HepG2 (cell line): ENCODE results near the gene MZT1. TPM values are rescaled to one million over a fixed set of nuclear protein-coding genes. Genes with fewer than 3 reads are reported as not detected.

ENCODE experiments used
- ATAC-seq: fragments of 200-7000 bp; cut with Tn5 transposase; 3 replicates; pipeline ENCODE4 v1.9.1; 2020; ENCODE audit warnings: mild to moderate bottlenecking, moderate library complexity
- Bru-seq: library from RNA; stranded (reverse); fragments of 400-500 nt; gene quantifications from one replicate; lab custom pipeline; 2021; lab: Mats Ljungman, UMichigan
- BruChase-seq, 2 experiments: library from RNA; stranded (reverse); fragments of 400-500 nt; gene quantifications; one replicate each; lab custom pipeline; 2021; lab: Mats Ljungman, UMichigan
- BruUV-seq: library from RNA; stranded (reverse); fragments of 400-500 nt; replicated peaks from 2 replicates; lab custom pipeline; 2021; lab: Mats Ljungman, UMichigan
- CTCF ChIA-PET: fragments of 300-600 bp; formaldehyde crosslinking; extraction: SDS; loops from one replicate; lab custom pipeline; 2021; ENCODE audit warnings: low total read pairs, inconsistent platforms, low intra/inter-chr PET ratio; lab: Yijun Ruan, JAX
- POLR2A ChIA-PET: fragments of 350-600 bp; sonication (Branson Sonifier 250); formaldehyde crosslinking; loops from one replicate; lab custom pipeline; 2020; ENCODE audit warnings: antibody characterized with exemption, inconsistent platforms; lab: Yijun Ruan, JAX
- DNase-seq: peaks from one replicate; pipeline ENCODE4 v3.0.0-alpha.2; 2015; ENCODE audit warnings: low spot score
- FAIRE-seq: peaks from 3 replicates; lab custom pipeline; 2011; peaks lifted over from hg19 to GRCh38; lab: Jason Lieb, UNC
- H2AFZ ChIP-seq: one replicate; pipeline ENCODE4 v1.6.1; 2011; ENCODE audit warnings: low read length, inconsistent platforms
- H3K27ac ChIP-seq: fragments of 300-600 bp; 3 replicates; pipeline ENCODE4 v1.8.0; 2011; ENCODE audit warnings: mixed run types, mild to moderate bottlenecking, mixed read lengths, low read length, inconsistent platforms; ENCODE audit not compliant: insufficient read depth; ENCODE audit errors: extremely low read length
- H3K27me3 ChIP-seq, 2 experiments: fragments of 200-600 bp in 1 of 2; 2 replicates in 1 of 2; 3 replicates in 1 of 2; pipeline versions ENCODE4 v1.6.0 to v1.8.0; 2011; ENCODE audit warnings: low read length in 2 of 2, mild to moderate bottlenecking in 2 of 2, moderate library complexity in 2 of 2, inconsistent platforms in 1 of 2; ENCODE audit not compliant: insufficient read depth in 2 of 2, control insufficient read depth in 1 of 2
- H3K36me3 ChIP-seq, 2 experiments: fragments of 200-600 bp in 1 of 2; replicated peaks in 1 of 2; 2 replicates in 1 of 2; 3 replicates in 1 of 2; pipeline versions ENCODE4 v1.5.1 to v1.8.0; 2011; ENCODE audit warnings: low read length in 2 of 2, inconsistent platforms in 1 of 2; ENCODE audit not compliant: insufficient read depth in 2 of 2, control insufficient read depth in 1 of 2
- H3K4me1 ChIP-seq: 2 replicates; pipeline ENCODE4 v1.5.1; 2012; ENCODE audit warnings: low read length, inconsistent platforms; ENCODE audit not compliant: insufficient read depth
- H3K4me2 ChIP-seq: 2 replicates; pipeline ENCODE4 v1.6.0; 2011; ENCODE audit warnings: low read depth, low read length, inconsistent platforms
- H3K4me3 ChIP-seq, 3 experiments: fragments of 200-600 bp in 1 of 3; sonication (generic), shearing (Covaris generic) in 1 of 3; replicated peaks in 1 of 3; 2 replicates each; pipeline ENCODE4 v1.5.1; 2011 to 2016; ENCODE audit warnings: low read length in 3 of 3, inconsistent platforms in 2 of 3, low read depth in 2 of 3, mild to moderate bottlenecking in 2 of 3, control low read depth in 1 of 3, mixed read lengths in 1 of 3; ENCODE audit not compliant: insufficient read depth in 1 of 3
- H3K79me2 ChIP-seq: one replicate; pipeline ENCODE4 v1.6.1; 2011; ENCODE audit warnings: low read length, inconsistent platforms; ENCODE audit not compliant: insufficient read depth
- H3K9ac ChIP-seq: 2 replicates; pipeline ENCODE4 v1.6.0; 2011; ENCODE audit warnings: mild to moderate bottlenecking, low read depth, low read length, inconsistent platforms; ENCODE audit not compliant: insufficient read depth
- H3K9me3 ChIP-seq: 2 replicates; pipeline ENCODE4 v1.5.1; 2012; ENCODE audit warnings: mild to moderate bottlenecking, low read length
- H4K20me1 ChIP-seq: 2 replicates; pipeline ENCODE4 v1.6.0; 2011; ENCODE audit warnings: inconsistent platforms, mild to moderate bottlenecking, low read length, moderate library complexity; ENCODE audit not compliant: insufficient read depth
- AKAP8 ChIP-seq: sonication (generic); formaldehyde crosslinking; IDR thresholded peaks from 2 replicates; pipeline ENCODE4 v1.5.1; 2020; ENCODE audit warnings: mild to moderate bottlenecking, missing genetic modification reagents
- BCL6 ChIP-seq: IDR thresholded peaks from 2 replicates; pipeline ENCODE4 v1.6.1; 2016; ENCODE audit warnings: missing genetic modification reagents, missing compliant biosample characterization
- ERF ChIP-seq: IDR thresholded peaks from 2 replicates; pipeline ENCODE4 v1.6.1; 2018; ENCODE audit warnings: missing biosample characterization, missing genetic modification reagents
- GABPA ChIP-seq, 2 experiments: IDR thresholded peaks; 2 replicates each; pipeline ENCODE4 v1.6.1; 2011 to 2016; ENCODE audit warnings: low read depth in 2 of 2, low read length in 1 of 2, missing biosample characterization in 1 of 2, missing genetic modification characterization in 1 of 2
- GFI1 ChIP-seq: sonication (generic); formaldehyde crosslinking; IDR thresholded peaks from 2 replicates; pipeline ENCODE4 v1.5.0; 2020; ENCODE audit warnings: missing genetic modification reagents, mild to moderate bottlenecking, borderline replicate concordance
- SIX4 ChIP-seq: sonication (generic); formaldehyde crosslinking; IDR thresholded peaks from 2 replicates; pipeline ENCODE4 v1.4.0; 2020; ENCODE audit warnings: missing genetic modification reagents
- SNAI1 ChIP-seq: sonication (generic); formaldehyde crosslinking; IDR thresholded peaks from 2 replicates; pipeline ENCODE4 v1.5.0; 2020; ENCODE audit warnings: mild to moderate bottlenecking, missing genetic modification reagents, borderline replicate concordance
- ZBTB21 ChIP-seq: sonication (generic); formaldehyde crosslinking; IDR thresholded peaks from 2 replicates; pipeline ENCODE4 v1.4.0; 2020; ENCODE audit warnings: missing genetic modification reagents
- ZNF256 ChIP-seq: sonication (generic); formaldehyde crosslinking; conservative IDR thresholded peaks from 2 replicates; pipeline ENCODE4 v1.4.0; 2020; ENCODE audit warnings: missing genetic modification reagents
- WGBS: methylation state at CpG from one replicate; pipeline ENCODE4 v1.1.6; 2017; ENCODE audit warnings: low lambda C conversion rate; 5-methylcytosine and 5-hydroxymethylcytosine counted together
- in situ Hi-C: cut with HindIII; loops from 2 replicates; pipeline ENCODE4 v1.10.0; 2017; ENCODE audit warnings: low pct_unique_long_range_greater_than_20kb; ENCODE audit not compliant: extremely low pct_ligation_motif_present
- intact Hi-C: fragments of 100-400 bp; cut with micrococcal nuclease; formaldehyde crosslinking; loops from one replicate; pipeline ENCODE4 v1.10.0; 2022; ENCODE audit not compliant: unreplicated experiment
- long read RNA-seq, 2 experiments: library from RNA in 1 of 2; library from polyadenylated mRNA in 1 of 2; stranded (forward) in 1 of 2; unstranded in 1 of 2; transcript quantifications; one replicate each; pipeline ENCODE4 v2.0.0, GENCODE V29; 2019 to 2022
- polyA minus RNA-seq, 3 experiments: library from RNA; depleted of rRNA, polyadenylated mRNA; stranded (reverse); fragments of >200 nt; gene quantifications; 2 replicates each; pipeline ENCODE4 v1.2.3, GENCODE V29; 2011; ENCODE audit warnings: low replicate concordance in 1 of 3
- polyA plus RNA-seq, 8 experiments: library from polyadenylated mRNA; depleted of rRNA in 3 of 8; stranded (reverse) in 7 of 8; unstranded in 1 of 8; fragments of >200 nt; fragmentation: Illumina TruSeq in 4 of 8; extraction: Trizol in 4 of 8; gene quantifications; 2 replicates each; pipeline versions ENCODE4 v1.2.1 to v1.2.3, GENCODE V29; 2011 to 2016; ENCODE audit warnings: low read depth in 4 of 8, missing spikeins in 1 of 8, mixed read lengths in 1 of 8; ENCODE audit not compliant: insufficient read depth in 1 of 8
- total RNA-seq, 5 experiments: library from RNA; depleted of rRNA; stranded (reverse); fragments of >200 nt; fragmentation: Illumina TruSeq; extraction: Trizol; gene quantifications; 2 replicates each; pipeline ENCODE4 v1.2.3, GENCODE V29; 2016; ENCODE audit warnings: low read depth in 1 of 5
- TF ChIP-seq, protein P1 (sequence below): sonication (generic); formaldehyde crosslinking; IDR thresholded peaks from 2 replicates; pipeline ENCODE4 v1.4.0; 2020; ENCODE audit warnings: missing genetic modification reagents
- TF ChIP-seq, protein P2 (sequence below): sonication (generic); formaldehyde crosslinking; IDR thresholded peaks from 2 replicates; pipeline ENCODE4 v1.4.0; 2020; ENCODE audit warnings: mild to moderate bottlenecking, missing genetic modification reagents
- TF ChIP-seq, protein P3 (sequence below), 2 experiments: sonication (generic) in 1 of 2; formaldehyde crosslinking in 1 of 2; IDR thresholded peaks; 2 replicates each; pipeline versions ENCODE4 v1.4.0 to v1.6.1; 2018 to 2020; ENCODE audit warnings: missing genetic modification reagents in 2 of 2, borderline replicate concordance in 1 of 2, low read depth in 1 of 2, mild to moderate bottlenecking in 1 of 2, missing biosample characterization in 1 of 2

Gene MZT1, protein sequence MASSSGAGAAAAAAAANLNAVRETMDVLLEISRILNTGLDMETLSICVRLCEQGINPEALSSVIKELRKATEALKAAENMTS
- total RNA-seq (2016; rRNA removed; fragmentation: Illumina TruSeq; extraction: Trizol) = 17.2 and 28.2 TPM in 2 replicates
- 9.3 and 9.6 TPM in 2 replicates for total RNA-seq (2016; cell fraction: cytosol; rRNA removed; fragmentation: Illumina TruSeq; extraction: Trizol; ENCODE audit: low read depth)
- total RNA-seq (2016; cell fraction: insoluble cytoplasmic fraction; rRNA removed; fragmentation: Illumina TruSeq; extraction: Trizol) = 19.2 and 26.4 TPM in 2 replicates
- total RNA-seq (2016; cell fraction: membrane; rRNA removed; fragmentation: Illumina TruSeq; extraction: Trizol) = 23.5 and 27.2 TPM in 2 replicates
- 7.4 and 7.7 TPM in 2 replicates for total RNA-seq (2016; cell fraction: nucleus; rRNA removed; fragmentation: Illumina TruSeq; extraction: Trizol)
- 5.6 and 11.7 TPM in 2 replicates for polyA plus RNA-seq (2011; rRNA removed)
- polyA plus RNA-seq (2011; cell fraction: cytosol; rRNA removed) = 4.3 and 5.0 TPM in 2 replicates
- 0.58 and 1.0 TPM in 2 replicates for polyA plus RNA-seq (2011; cell fraction: nucleus; rRNA removed)
- 11.4 and 18.5 TPM in 2 replicates for polyA plus RNA-seq (2012)
- 12.5 and 16.0 TPM in 2 replicates for polyA plus RNA-seq (2016; cell fraction: cytosol; fragmentation: Illumina TruSeq; extraction: Trizol; ENCODE audit: low read depth)
- 39.1 and 43.4 TPM in 2 replicates for polyA plus RNA-seq (2016; cell fraction: insoluble cytoplasmic fraction; fragmentation: Illumina TruSeq; extraction: Trizol; ENCODE audit: low read depth)
- polyA plus RNA-seq (2016; cell fraction: membrane; fragmentation: Illumina TruSeq; extraction: Trizol; ENCODE audit: low read depth) = 29.9 and 32.0 TPM in 2 replicates
- 14.6 and 18.0 TPM in 2 replicates for polyA plus RNA-seq (2016; cell fraction: nucleus; fragmentation: Illumina TruSeq; extraction: Trizol; ENCODE audit: insufficient read depth, low read depth)
- polyA minus RNA-seq (2011; rRNA and poly(A)+ RNA removed; ENCODE audit: low replicate concordance) = 1.5 and 1.9 TPM in 2 replicates
- polyA minus RNA-seq (2011; cell fraction: cytosol; rRNA and poly(A)+ RNA removed) = 3.5 and 5.9 TPM in 2 replicates
- 2.1 and 3.3 TPM in 2 replicates for polyA minus RNA-seq (2011; cell fraction: nucleus; rRNA and poly(A)+ RNA removed)
- Bru-seq, nascent RNA = percentile 70 among the genes with signal in this experiment
- BruChase-seq, experiment 1, labeled RNA remaining after a 6-hour chase = percentile 76 among the genes with signal in this experiment
- BruChase-seq, experiment 2, labeled RNA remaining after a 2-hour chase = percentile 70 among the genes with signal in this experiment
- long read RNA-seq, experiment 1, transcript MZT1-201 (3 exons, 2,299 nt) = major isoform, 37 of 38 reads
- long read RNA-seq, experiment 1, partial matches to known transcripts = 0 of 38 reads
- long read RNA-seq, experiment 1, other reads (novel, unspliced or antisense) = 1 of 38 reads
- long read RNA-seq, experiment 2, transcript MZT1-201 (3 exons, 2,299 nt) = major isoform, 7 of 38 reads
- long read RNA-seq, experiment 2, partial matches to known transcripts = 1 of 38 reads
- long read RNA-seq, experiment 2, other reads (novel, unspliced or antisense) = 30 of 38 reads

DNA sequence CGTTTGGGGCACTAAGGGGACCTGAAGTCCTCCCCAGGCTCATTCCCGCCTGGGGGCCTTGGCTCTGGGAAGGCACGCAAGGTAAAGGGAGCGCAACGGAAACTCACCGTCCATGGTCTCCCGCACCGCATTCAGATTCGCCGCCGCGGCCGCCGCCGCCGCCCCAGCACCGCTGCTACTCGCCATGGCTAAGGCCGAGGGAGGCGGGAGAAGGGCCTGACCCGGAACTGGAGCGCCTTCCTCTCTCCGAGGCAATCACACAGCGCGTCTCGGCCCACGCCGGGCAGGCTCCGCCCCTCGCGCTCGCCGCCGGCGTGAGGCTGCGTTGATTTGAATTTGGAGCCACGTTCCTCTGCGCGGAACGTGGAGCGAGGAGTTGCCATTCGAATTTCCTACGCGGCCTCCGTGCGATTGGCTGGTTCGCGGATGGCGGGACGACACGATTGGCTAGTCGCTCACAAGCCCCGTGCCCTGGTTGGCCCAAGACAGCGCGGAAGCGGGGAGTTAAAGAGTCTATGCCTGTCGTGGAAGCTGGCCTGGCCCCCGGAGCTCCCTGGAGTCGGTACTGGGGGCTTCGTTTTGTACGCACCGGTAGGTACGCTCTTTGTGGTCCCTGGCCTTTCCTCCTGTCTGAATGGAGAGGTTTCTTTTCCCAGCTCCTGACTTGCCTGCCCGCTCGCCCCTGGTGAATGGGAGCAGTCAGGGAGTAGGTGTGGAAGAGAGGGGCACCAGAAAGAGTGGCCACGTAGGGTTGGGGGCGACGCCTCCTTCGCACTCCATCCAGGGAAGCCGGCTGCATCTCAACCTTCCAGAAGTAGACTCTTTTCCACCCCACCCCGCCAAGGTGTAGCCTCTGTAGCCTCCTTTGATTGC is at the start of gene MZT1, which contains the start of gene BORA:
MZT1 (minus strand) TSS at position 213 of the 873 bp plus-strand sequence; CDS start at position 186, 27 bp downstream.
BORA (plus strand) TSS at position 507 of the 873 bp plus-strand sequence. CDS start 1,018 bp downstream, outside the sequence.
- Histone ChIP-seq H4K20me1 (0 out of 2 replicates have a peak, but pooled peaks cover 2% of the 10 kb centered on the region), H3K27me3 (no peaks in the 10 kb centered on the region; a peak in 1 of 5 replicates), H2AFZ (peak within 1 kb of the TSS; percentile 45), H3K4me2 (peak within 1 kb of the TSS; percentile 96), H3K9me3 (no peaks in the 10 kb centered on the region), H3K4me3 (peak within 1 kb of the TSS; percentile 80 to 94 (median 89)), H3K27ac (peak within 1 kb of the TSS; percentile 83), H3K9ac (peak within 1 kb of the TSS; percentile 89), H3K79me2 (peaks cover 65% of the 10 kb centered on the region), H3K4me1 (peaks cover 39% of the 10 kb centered on the region), H3K36me3 (peaks cover 0 to 4% of the 10 kb centered on the region in 2 experiments; a peak in 2 of 5 replicates)
- ATAC-seq (peak; percentile 98), FAIRE-seq (peak; percentile 63), DNase-seq (peak; percentile 94)
- no TSS peak for BruUV-seq
- ChIA-PET CTCF (no interaction called here), POLR2A (no interaction called here)
- in situ Hi-C loops = no loop called here
- intact Hi-C loops = loop anchor here (2.0 kb wide), 1 partner anchor 53 kb away; the partner anchor contains the start of gene DIS3
- 0% methylated on average over 25 of the region's 71 CpGs for WGBS
- TF ChIP-seq BCL6 (CRISPR knock-in tag) (no peak; the same call in 1 of the 2 replicates), GFI1 (CRISPR knock-in tag) (peak; percentile 73; the same call in 1 of the 2 replicates), SIX4 (CRISPR knock-in tag) (peak; percentile 24; the same call in 1 of the 2 replicates), ZBTB21 (CRISPR knock-in tag) (no peak), GABPA (IDR thresholded peaks at IDR 0.05; ENCODE audit: low read depth, low read length) (peak; percentile 76), GABPA (CRISPR knock-in tag; IDR thresholded peaks at IDR 0.05; ENCODE audit: low read depth) (peak; percentile 86), AKAP8 (peak; percentile 81; the same call in 1 of the 2 replicates), ZNF256 (CRISPR knock-in tag) (peak; percentile 23; the same call in 1 of the 2 replicates), SNAI1 (CRISPR knock-in tag) (0 out of 2 replicates have a peak, but pooled peaks have one; percentile 71), ERF (CRISPR knock-in tag) (peak; percentile 92)
- TF ChIP-seq, protein P1, sequence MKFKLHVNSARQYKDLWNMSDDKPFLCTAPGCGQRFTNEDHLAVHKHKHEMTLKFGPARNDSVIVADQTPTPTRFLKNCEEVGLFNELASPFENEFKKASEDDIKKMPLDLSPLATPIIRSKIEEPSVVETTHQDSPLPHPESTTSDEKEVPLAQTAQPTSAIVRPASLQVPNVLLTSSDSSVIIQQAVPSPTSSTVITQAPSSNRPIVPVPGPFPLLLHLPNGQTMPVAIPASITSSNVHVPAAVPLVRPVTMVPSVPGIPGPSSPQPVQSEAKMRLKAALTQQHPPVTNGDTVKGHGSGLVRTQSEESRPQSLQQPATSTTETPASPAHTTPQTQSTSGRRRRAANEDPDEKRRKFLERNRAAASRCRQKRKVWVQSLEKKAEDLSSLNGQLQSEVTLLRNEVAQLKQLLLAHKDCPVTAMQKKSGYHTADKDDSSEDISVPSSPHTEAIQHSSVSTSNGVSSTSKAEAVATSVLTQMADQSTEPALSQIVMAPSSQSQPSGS (CRISPR knock-in tag) = peak; percentile 65
- TF ChIP-seq, protein P2, sequence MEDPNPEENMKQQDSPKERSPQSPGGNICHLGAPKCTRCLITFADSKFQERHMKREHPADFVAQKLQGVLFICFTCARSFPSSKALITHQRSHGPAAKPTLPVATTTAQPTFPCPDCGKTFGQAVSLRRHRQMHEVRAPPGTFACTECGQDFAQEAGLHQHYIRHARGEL (CRISPR knock-in tag) = no peak
- TF ChIP-seq, protein P3, sequence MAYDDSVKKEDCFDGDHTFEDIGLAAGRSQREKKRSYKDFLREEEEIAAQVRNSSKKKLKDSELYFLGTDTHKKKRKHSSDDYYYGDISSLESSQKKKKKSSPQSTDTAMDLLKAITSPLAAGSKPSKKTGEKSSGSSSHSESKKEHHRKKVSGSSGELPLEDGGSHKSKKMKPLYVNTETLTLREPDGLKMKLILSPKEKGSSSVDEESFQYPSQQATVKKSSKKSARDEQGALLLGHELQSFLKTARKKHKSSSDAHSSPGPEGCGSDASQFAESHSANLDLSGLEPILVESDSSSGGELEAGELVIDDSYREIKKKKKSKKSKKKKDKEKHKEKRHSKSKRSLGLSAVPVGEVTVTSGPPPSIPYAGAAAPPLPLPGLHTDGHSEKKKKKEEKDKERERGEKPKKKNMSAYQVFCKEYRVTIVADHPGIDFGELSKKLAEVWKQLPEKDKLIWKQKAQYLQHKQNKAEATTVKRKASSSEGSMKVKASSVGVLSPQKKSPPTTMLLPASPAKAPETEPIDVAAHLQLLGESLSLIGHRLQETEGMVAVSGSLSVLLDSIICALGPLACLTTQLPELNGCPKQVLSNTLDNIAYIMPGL (CRISPR knock-in tag; IDR thresholded peaks at IDR 0.05; ENCODE audit: borderline replicate concordance in 1 of 2, low read depth in 1 of 2) = peak; percentile 88 to 93; a peak in 3 of 4 replicates
